Uterus (tissue), 4 donors: ENCODE measurements around the gene GDPD3. TPM values are rescaled to one million over a fixed set of nuclear protein-coding genes. Genes with fewer than 3 reads are reported as not detected.

Experiments
- DNase-seq, 2 donors: peaks; one replicate each; pipeline ENCODE4 v3.0.0-alpha.2; 2019 to 2020
- H3K27ac ChIP-seq, 2 donors: fragments of 200-600 bp; sonication (generic); 1 replicate in 1 of 2; 2 replicates in 1 of 2; pipeline ENCODE4 v1.5.1; 2016 to 2018
- H3K27me3 ChIP-seq, 2 donors: fragments of 200-600 bp; sonication (generic); one replicate each; pipeline ENCODE4 v1.5.1; 2018 to 2019; ENCODE audit warnings: control low read depth in 1 of 2
- H3K36me3 ChIP-seq, 2 donors: fragments of 200-600 bp; sonication (generic); one replicate each; pipeline ENCODE4 v1.5.1; 2019; ENCODE audit warnings: control low read depth in 1 of 2
- H3K4me1 ChIP-seq, 2 donors: fragments of 200-600 bp; sonication (generic); one replicate each; pipeline ENCODE4 v1.5.1; 2018 to 2019; ENCODE audit warnings: control low read depth in 1 of 2
- H3K4me3 ChIP-seq, 2 donors: fragments of 200-600 bp; sonication (generic); 1 replicate in 1 of 2; 2 replicates in 1 of 2; pipeline ENCODE4 v1.5.1; 2018 to 2019; ENCODE audit warnings: mild to moderate bottlenecking in 1 of 2
- H3K9me3 ChIP-seq, 2 donors: fragments of 200-600 bp; sonication (generic); one replicate each; pipeline ENCODE4 v1.5.1; 2019; ENCODE audit warnings: control low read depth in 1 of 2
- POLR2A ChIP-seq, 2 donors: fragments of 450-650 bp; IDR thresholded peaks; one replicate each; pipeline ENCODE4 v1.6.1; 2016; ENCODE audit warnings: antibody characterized with exemption in 2 of 2, mild to moderate bottlenecking in 1 of 2, moderate library complexity in 1 of 2
- intact Hi-C: fragments of 100-400 bp; cut with DNase I; formaldehyde crosslinking; loops from one replicate; pipeline ENCODE4 v1.15.1; 2023; ENCODE audit warnings: low total_unique reads
- total RNA-seq, 4 donors: library from RNA; depleted of rRNA in 3 of 4; stranded (reverse); fragments of >200 nt in 3 of 4; gene quantifications; one replicate each; pipeline versions ENCODE4 v1.1.0 to v1.2.4, GENCODE V29; 2014 to 2023
- TF ChIP-seq, protein P1 (sequence below), 4 experiments: fragments of 200-600 bp in 2 of 4; fragments of 450-650 bp in 2 of 4; sonication (generic) in 2 of 4; IDR thresholded peaks; one replicate each; pipeline ENCODE4 v1.5.1; 2016 to 2019; ENCODE audit warnings: antibody characterized with exemption in 4 of 4, mild to moderate bottlenecking in 2 of 4, moderate library complexity in 1 of 4
- donor health status: DM: yes; HTN: yes; CAD: no.

The GDPD3 gene
- total RNA-seq, 4 donors from 2014 or later, result 1.4 to 16.7 (median 2.3) TPM; not detected in 1

DNA sequence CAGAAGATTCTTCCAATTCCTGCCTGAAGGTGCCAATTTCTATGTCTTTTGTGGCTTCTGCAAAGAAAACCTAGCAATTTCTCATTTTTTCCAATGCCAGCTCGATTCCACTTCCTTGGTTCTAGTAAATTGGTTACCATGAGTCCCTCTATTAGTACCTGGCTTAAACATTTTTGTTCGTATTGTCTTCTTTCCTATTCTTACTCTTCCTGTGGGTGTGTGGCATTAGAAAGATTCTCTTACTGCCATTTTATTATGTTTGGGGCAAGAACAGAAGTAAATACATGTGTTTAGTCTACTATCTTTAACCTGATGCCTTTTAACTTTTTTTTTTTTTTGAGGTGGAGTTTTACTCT is 30.0 kb upstream of the GDPD3 start:
- no peaks in the 10 kb centered on the region for H3K9me3 ChIP-seq
- DNase-seq, result no peak
- no peaks in the 10 kb centered on the region for H3K4me1 ChIP-seq
- TF ChIP-seq, protein P1, sequence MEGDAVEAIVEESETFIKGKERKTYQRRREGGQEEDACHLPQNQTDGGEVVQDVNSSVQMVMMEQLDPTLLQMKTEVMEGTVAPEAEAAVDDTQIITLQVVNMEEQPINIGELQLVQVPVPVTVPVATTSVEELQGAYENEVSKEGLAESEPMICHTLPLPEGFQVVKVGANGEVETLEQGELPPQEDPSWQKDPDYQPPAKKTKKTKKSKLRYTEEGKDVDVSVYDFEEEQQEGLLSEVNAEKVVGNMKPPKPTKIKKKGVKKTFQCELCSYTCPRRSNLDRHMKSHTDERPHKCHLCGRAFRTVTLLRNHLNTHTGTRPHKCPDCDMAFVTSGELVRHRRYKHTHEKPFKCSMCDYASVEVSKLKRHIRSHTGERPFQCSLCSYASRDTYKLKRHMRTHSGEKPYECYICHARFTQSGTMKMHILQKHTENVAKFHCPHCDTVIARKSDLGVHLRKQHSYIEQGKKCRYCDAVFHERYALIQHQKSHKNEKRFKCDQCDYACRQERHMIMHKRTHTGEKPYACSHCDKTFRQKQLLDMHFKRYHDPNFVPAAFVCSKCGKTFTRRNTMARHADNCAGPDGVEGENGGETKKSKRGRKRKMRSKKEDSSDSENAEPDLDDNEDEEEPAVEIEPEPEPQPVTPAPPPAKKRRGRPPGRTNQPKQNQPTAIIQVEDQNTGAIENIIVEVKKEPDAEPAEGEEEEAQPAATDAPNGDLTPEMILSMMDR (IDR thresholded peaks at IDR 0.05), result no peak
- TF ChIP-seq POLR2A (IDR thresholded peaks at IDR 0.05), result no peak
- H3K27me3 ChIP-seq, result no peaks in the 10 kb centered on the region
- H3K27ac ChIP-seq, result no peak overlapping the region
- no peak overlapping the region for H3K4me3 ChIP-seq
- H3K36me3 ChIP-seq, result no peaks in the 10 kb centered on the region
- intact Hi-C loops, result no loop called here

DNA sequence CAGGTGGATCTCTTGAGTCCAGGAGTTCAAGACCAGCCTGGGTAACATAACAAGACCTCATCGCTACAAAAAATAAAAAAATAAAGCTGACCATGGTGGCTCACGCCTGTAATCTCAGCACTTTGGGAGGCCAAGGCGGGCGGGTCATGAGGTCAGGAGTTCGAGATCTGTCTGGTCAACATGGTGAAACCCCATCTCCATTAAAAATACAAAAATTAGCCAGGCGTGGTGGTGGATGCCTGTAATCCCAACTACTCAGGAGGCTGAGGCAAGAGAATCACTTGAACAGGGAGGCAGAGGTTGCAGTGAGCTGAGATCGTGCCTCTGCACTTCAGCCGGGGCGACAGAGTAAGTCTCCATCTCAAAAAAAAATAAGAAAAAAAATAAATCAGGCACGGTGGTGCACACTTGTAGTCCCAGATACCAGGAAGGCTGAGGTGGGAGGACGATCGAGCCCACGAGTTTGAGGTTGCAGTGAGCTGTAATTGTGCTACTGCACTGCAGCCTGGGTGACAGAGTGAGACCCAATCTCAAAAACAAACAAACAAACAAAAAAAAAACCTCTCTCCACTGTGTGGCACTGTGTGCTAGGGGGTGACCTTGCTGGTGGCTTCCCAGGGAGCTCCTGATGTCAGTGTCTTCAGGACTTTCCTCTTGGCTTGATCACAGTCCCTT is 29.5 kb upstream of the GDPD3 start:
- no peak for DNase-seq
- TF ChIP-seq, protein P1 (IDR thresholded peaks at IDR 0.05), result no peak
- no peak for TF ChIP-seq POLR2A (IDR thresholded peaks at IDR 0.05)
- H3K4me1 ChIP-seq, result no peaks in the 10 kb centered on the region
- H3K27me3 ChIP-seq, result no peaks in the 10 kb centered on the region
- no peak overlapping the region for H3K27ac ChIP-seq
- no peak overlapping the region for H3K4me3 ChIP-seq
- no peaks in the 10 kb centered on the region for H3K9me3 ChIP-seq
- intact Hi-C loops, result no loop called here
- H3K36me3 ChIP-seq, result no peaks in the 10 kb centered on the region

DNA sequence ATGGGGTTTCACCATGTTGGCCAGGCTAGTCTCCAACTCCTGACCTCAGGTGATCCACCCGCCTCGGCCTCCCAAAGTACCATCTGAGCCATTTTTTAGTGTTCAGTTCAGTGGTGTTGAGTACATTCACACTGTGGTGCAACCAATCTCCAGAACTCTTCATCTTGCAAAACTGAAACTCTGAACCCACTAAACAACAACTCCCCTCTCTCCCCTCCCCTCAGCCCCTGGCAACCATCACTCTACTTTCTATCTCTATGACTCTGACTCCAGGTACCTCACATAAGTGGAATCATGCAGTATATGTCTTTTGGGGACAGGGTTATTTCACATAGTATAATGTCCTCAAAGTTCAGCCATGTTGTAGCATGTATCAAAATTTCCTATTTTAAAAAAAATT is 28.4 kb upstream of the GDPD3 start:
- Histone ChIP-seq H3K4me1 (no peaks in the 10 kb centered on the region), H3K27ac (no peak overlapping the region), H3K4me3 (no peak overlapping the region), H3K36me3 (no peaks in the 10 kb centered on the region), H3K27me3 (no peaks in the 10 kb centered on the region), H3K9me3 (no peaks in the 10 kb centered on the region)
- TF ChIP-seq, protein P1 (IDR thresholded peaks at IDR 0.05), result no peak
- TF ChIP-seq POLR2A (IDR thresholded peaks at IDR 0.05), result no peak
- intact Hi-C loops, result no loop called here
- no peak for DNase-seq

DNA sequence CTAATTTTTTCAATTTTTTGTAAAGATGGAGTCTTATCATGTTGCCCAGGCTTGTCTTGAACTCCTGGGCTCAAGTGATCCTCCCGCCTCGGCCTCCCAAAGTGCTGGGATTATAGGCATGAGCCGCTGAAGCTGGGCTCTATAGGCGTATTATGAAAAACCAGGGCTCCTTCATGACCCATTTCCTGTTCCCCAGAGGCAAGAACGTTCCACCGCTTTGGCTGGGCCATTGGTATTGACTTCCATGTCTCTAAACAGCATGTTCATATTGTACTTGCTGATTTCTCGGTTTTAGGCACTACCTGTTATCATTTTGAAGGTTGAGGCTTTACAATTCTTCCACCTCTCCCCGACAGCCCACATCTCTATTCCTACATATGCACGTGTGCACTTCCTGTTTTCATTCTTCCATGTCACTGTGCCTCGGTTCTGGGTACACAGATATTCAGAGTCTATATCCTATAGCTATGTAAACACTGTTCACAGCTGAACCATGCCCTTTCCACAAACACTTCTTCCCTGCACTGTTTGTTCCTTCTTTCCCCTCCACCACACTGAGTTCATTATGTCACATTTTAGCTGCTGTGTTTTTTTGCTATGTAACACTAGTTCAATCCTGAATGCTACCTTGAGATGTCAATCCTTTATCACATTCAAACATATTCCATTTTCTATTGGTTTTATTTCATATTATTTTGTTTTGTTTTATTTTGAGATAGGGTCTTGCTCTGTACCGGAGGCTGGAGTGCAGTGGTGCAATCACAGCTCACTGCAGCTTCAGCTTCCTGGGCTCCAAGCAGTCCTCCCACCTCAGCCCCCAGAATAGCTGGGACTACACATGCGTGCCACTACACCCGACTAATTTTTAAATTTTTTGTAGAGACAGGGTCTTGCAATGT is 26.5 kb upstream of the GDPD3 start:
- no peak overlapping the region for H3K4me3 ChIP-seq
- no peak for DNase-seq
- H3K27ac ChIP-seq, result no peak overlapping the region
- TF ChIP-seq, protein P1 (IDR thresholded peaks at IDR 0.05), result no peak
- TF ChIP-seq POLR2A (IDR thresholded peaks at IDR 0.05), result no peak
- intact Hi-C loops, result no loop called here
- H3K36me3 ChIP-seq, result no peaks in the 10 kb centered on the region
- no peaks in the 10 kb centered on the region for H3K27me3 ChIP-seq
- no peaks in the 10 kb centered on the region for H3K9me3 ChIP-seq
- H3K4me1 ChIP-seq, result no peaks in the 10 kb centered on the region

DNA sequence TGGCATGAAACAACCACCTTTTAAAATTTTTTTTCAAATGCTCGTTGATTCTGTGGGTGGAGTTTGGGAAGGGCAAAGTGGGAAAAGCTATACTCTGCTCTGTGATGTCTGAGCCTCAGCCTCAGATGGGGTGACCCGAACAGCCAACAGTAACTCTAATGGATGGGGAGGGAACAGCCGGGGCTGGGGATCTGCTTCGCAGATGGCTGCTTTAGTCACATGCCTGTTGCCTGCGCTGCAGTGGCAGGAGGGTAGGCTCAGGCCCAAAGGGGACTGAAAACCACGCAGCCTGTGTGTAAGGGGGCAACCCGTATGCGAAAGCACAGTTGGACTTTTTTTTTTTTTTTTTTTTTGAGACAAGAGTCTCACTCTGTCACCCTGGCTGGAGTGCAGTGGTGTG is 24.6 kb upstream of the GDPD3 start:
- no peak for DNase-seq
- Histone ChIP-seq H3K36me3 (no peaks in the 10 kb centered on the region), H3K27ac (no peak overlapping the region), H3K27me3 (no peaks in the 10 kb centered on the region), H3K4me1 (no peaks in the 10 kb centered on the region), H3K4me3 (no peak overlapping the region), H3K9me3 (no peaks in the 10 kb centered on the region)
- TF ChIP-seq, protein P1 (IDR thresholded peaks at IDR 0.05), result no peak
- TF ChIP-seq POLR2A (IDR thresholded peaks at IDR 0.05), result no peak
- intact Hi-C loops, result no loop called here
